ENCODE measurements around the gene C6orf132.

C6orf132 gene

GRCh38 chr6:42105156-42105648 lies 37.2 kb downstream of the C6orf132 start:
- DNase-seq (ENCODE audit: low read depth in 1 of 2, low spot score in 1 of 2) = no peak

GRCh38 chr6:42104804-42105125 lies 37.7 kb downstream of the C6orf132 start:
- DNase-seq (ENCODE audit: low read depth in 1 of 2, low spot score in 1 of 2) = no peak

GRCh38 chr6:42104095-42104803 lies 38.2 kb downstream of the C6orf132 start:
- DNase-seq (ENCODE audit: low read depth in 1 of 2, low spot score in 1 of 2) = peak; percentile 54 to 61

- DNase-seq (ENCODE audit: low read depth in 1 of 2, low spot score in 1 of 2) = no peak
Observed at GRCh38 chr6:42103753-42104094, 38.7 kb downstream of the C6orf132 start.

- no peak for DNase-seq (ENCODE audit: low read depth in 1 of 2, low spot score in 1 of 2)
Observed at GRCh38 chr6:42103216-42103615, 39.2 kb downstream of the C6orf132 start.

- DNase-seq (ENCODE audit: low read depth in 1 of 2, low spot score in 1 of 2) = no peak
Observed at GRCh38 chr6:42101186-42101657, 41.2 kb downstream of the C6orf132 start.

GRCh38 chr6:42100029-42100901 lies 42.2 kb downstream of the C6orf132 start:
- no peak for DNase-seq (ENCODE audit: low read depth in 1 of 2, low spot score in 1 of 2)

- no peak for DNase-seq (ENCODE audit: low read depth in 1 of 2, low spot score in 1 of 2)
Observed at GRCh38 chr6:42099340-42100028, 42.9 kb downstream of the C6orf132 start.

GRCh38 chr6:42095776-42096541 lies 46.5 kb downstream of the C6orf132 start:
- no peak for DNase-seq (ENCODE audit: low read depth in 1 of 2, low spot score in 1 of 2)

- DNase-seq (ENCODE audit: low read depth in 1 of 2, low spot score in 1 of 2) = no peak
Observed at GRCh38 chr6:42095094-42095493, 47.3 kb downstream of the C6orf132 start.

GRCh38 chr6:42093582-42094329 lies 48.7 kb downstream of the C6orf132 start:
- no peak for DNase-seq (ENCODE audit: low read depth in 1 of 2, low spot score in 1 of 2)

GRCh38 chr6:42091718-42092023 lies 50.7 kb downstream of the C6orf132 start:
- no peak for DNase-seq (ENCODE audit: low read depth in 1 of 2, low spot score in 1 of 2)

GRCh38 chr6:42090819-42091717 lies 51.4 kb downstream of the C6orf132 start:
- DNase-seq (ENCODE audit: low read depth in 1 of 2, low spot score in 1 of 2) = no peak

- DNase-seq (ENCODE audit: low read depth in 1 of 2, low spot score in 1 of 2) = no peak
Observed at GRCh38 chr6:42088101-42088591, 54.3 kb downstream of the C6orf132 start.

GRCh38 chr6:42086046-42087035 lies 56.1 kb downstream of the C6orf132 start:
- DNase-seq (ENCODE audit: low read depth in 1 of 2, low spot score in 1 of 2) = no peak

GRCh38 chr6:42084889-42085288 lies 57.5 kb downstream of the C6orf132 start:
- no peak for DNase-seq (ENCODE audit: low read depth in 1 of 2, low spot score in 1 of 2)

- no peak for DNase-seq (ENCODE audit: low read depth in 1 of 2, low spot score in 1 of 2)
Observed at GRCh38 chr6:42083530-42083929, 58.9 kb downstream of the C6orf132 start.

- DNase-seq (ENCODE audit: low read depth in 1 of 2, low spot score in 1 of 2) = no peak
Observed at GRCh38 chr6:42079941-42080464, 62.4 kb downstream of the C6orf132 start.
